HG03159 (cell line): ENCODE results near the gene HAVCR2.
"Not testable (repeated sequence)": the region's sequence is repeated elsewhere in the genome, so short reads cannot be mapped to it uniquely, and the experiment has no call there.

Source experiments
- ATAC-seq: cut with Tn5 transposase; IDR thresholded peaks from one replicate; pipeline ENCODE4 v1.9.1; 2021; ENCODE audit warnings: mild to moderate bottlenecking, moderate library complexity; ENCODE audit not compliant: unreplicated experiment

Gene HAVCR2

GRCh38 chr5:157100140-157100679, 8.6 kb downstream of the HAVCR2 start:
- no peak for ATAC-seq

GRCh38 chr5:157088342-157088990, 20.4 kb downstream of the HAVCR2 start:
- ATAC-seq: peak; percentile 64

GRCh38 chr5:157086751-157087359, 22.0 kb downstream of the HAVCR2 start:
- ATAC-seq: no peak

GRCh38 chr5:157085930-157086329, 22.9 kb downstream of the HAVCR2 start:
- no peak for ATAC-seq

- no peak for ATAC-seq
Measured at GRCh38 chr5:157080286-157080685, 28.6 kb downstream of the HAVCR2 start.

- ATAC-seq: no peak
Measured at GRCh38 chr5:157076558-157076957, 32.3 kb downstream of the HAVCR2 start.

GRCh38 chr5:157072508-157072907, 36.3 kb downstream of the HAVCR2 start:
- no peak for ATAC-seq

GRCh38 chr5:157069949-157070348, 38.9 kb downstream of the HAVCR2 start:
- no peak for ATAC-seq

- no peak for ATAC-seq
Measured at GRCh38 chr5:157068785-157069184, 40.1 kb downstream of the HAVCR2 start.

GRCh38 chr5:157068339-157068738, 40.5 kb downstream of the HAVCR2 start:
- no peak for ATAC-seq

GRCh38 chr5:157067005-157067404, 41.8 kb downstream of the HAVCR2 start:
- ATAC-seq: no peak

- no peak for ATAC-seq
Measured at GRCh38 chr5:157066080-157066479, 42.8 kb downstream of the HAVCR2 start.

GRCh38 chr5:157063776-157064430, 44.9 kb downstream of the HAVCR2 start:
- no peak for ATAC-seq

GRCh38 chr5:157059891-157060290, 49.0 kb downstream of the HAVCR2 start:
- ATAC-seq: no peak

- peak; percentile 60 for ATAC-seq
Measured at GRCh38 chr5:157059093-157059539, 49.7 kb downstream of the HAVCR2 start, which contains the start of gene HAVCR1. Gene HAVCR1, minus strand, starts transcription at chr5:157059116. Its CDS starts 1,173 bp downstream, at chr5:157057943.

GRCh38 chr5:157057459-157058370, 51.1 kb downstream of the HAVCR2 start:
- ATAC-seq: no peak

- not testable (repeated sequence) for ATAC-seq
Measured at GRCh38 chr5:157056848-157057247, 52.0 kb downstream of the HAVCR2 start.

- ATAC-seq: no peak
Measured at GRCh38 chr5:157051604-157052245, 57.1 kb downstream of the HAVCR2 start.

GRCh38 chr5:157050050-157050449, 58.8 kb downstream of the HAVCR2 start:
- ATAC-seq: peak; percentile 69

- no peak for ATAC-seq
Measured at GRCh38 chr5:157049605-157050004, 59.2 kb downstream of the HAVCR2 start.
